ENCODE results near the gene ACP6. TPM values are rescaled to one million over a fixed set of nuclear protein-coding genes. Genes with fewer than 3 reads are reported as not detected.
"Not testable (repeated sequence)": the region's sequence is repeated elsewhere in the genome, so short reads cannot be mapped to it uniquely, and the experiment has no call there.

ACP6 gene
- total RNA-seq, 1 donor from 2014 or later = 5.9 TPM

- DNase-seq (ENCODE audit: low read depth, low spot score) = no peak
These were observed 47.6 kb downstream of the ACP6 start for GRCh38 chr1:147622731-147623130.

- DNase-seq (ENCODE audit: low read depth, low spot score) = no peak
These were observed 49.8 kb downstream of the ACP6 start for GRCh38 chr1:147620543-147620942.

- DNase-seq (ENCODE audit: low read depth, low spot score) = no peak
These were observed 50.6 kb downstream of the ACP6 start for GRCh38 chr1:147619741-147620140.

GRCh38 chr1:147618771-147619170 lies 51.6 kb downstream of the ACP6 start:
- DNase-seq (ENCODE audit: low read depth, low spot score) = no peak

GRCh38 chr1:147618077-147618569 lies 52.2 kb downstream of the ACP6 start:
- DNase-seq (ENCODE audit: low read depth, low spot score) = no peak

- not testable (repeated sequence) for DNase-seq (ENCODE audit: low read depth, low spot score)
These were observed 55.4 kb downstream of the ACP6 start for GRCh38 chr1:147614966-147615365.

GRCh38 chr1:147613506-147613905 lies 56.8 kb downstream of the ACP6 start:
- no peak for DNase-seq (ENCODE audit: low read depth, low spot score)

GRCh38 chr1:147612366-147612765 lies 58.0 kb downstream of the ACP6 start:
- no peak for DNase-seq (ENCODE audit: low read depth, low spot score)

- DNase-seq (ENCODE audit: low read depth, low spot score) = no peak
These were observed 58.7 kb downstream of the ACP6 start for GRCh38 chr1:147611586-147611985.

- DNase-seq (ENCODE audit: low read depth, low spot score) = no peak
These were observed 59.3 kb downstream of the ACP6 start for GRCh38 chr1:147611021-147611426.

- no peak for DNase-seq (ENCODE audit: low read depth, low spot score)
These were observed 61.0 kb downstream of the ACP6 start for GRCh38 chr1:147609358-147609757.

- DNase-seq (ENCODE audit: low read depth, low spot score) = no peak
These were observed 61.7 kb downstream of the ACP6 start for GRCh38 chr1:147608596-147608995.

GRCh38 chr1:147605591-147605990 lies 64.7 kb downstream of the ACP6 start:
- no peak for DNase-seq (ENCODE audit: low read depth, low spot score)

GRCh38 chr1:147603986-147604385 lies 66.3 kb downstream of the ACP6 start:
- no peak for DNase-seq (ENCODE audit: low read depth, low spot score)

GRCh38 chr1:147600119-147601111 lies 69.9 kb downstream of the ACP6 start:
- no peak for DNase-seq (ENCODE audit: low read depth, low spot score)

GRCh38 chr1:147599362-147600118 lies 70.8 kb downstream of the ACP6 start:
- DNase-seq (ENCODE audit: low read depth, low spot score) = peak; percentile 89

- no peak for DNase-seq (ENCODE audit: low read depth, low spot score)
These were observed 71.5 kb downstream of the ACP6 start for GRCh38 chr1:147598621-147599361.

- DNase-seq (ENCODE audit: low read depth, low spot score) = no peak
These were observed 73.3 kb downstream of the ACP6 start for GRCh38 chr1:147597010-147597409.

Data from pulmonary artery endothelial cell (primary cell).